Skeletal muscle tissue (tissue), 4 donors: ENCODE data around the gene RASSF7. TPM values are rescaled to one million over a fixed set of nuclear protein-coding genes. Genes with fewer than 3 reads are reported as not detected.

Source experiments
- H3K27ac ChIP-seq: one replicate; pipeline ENCODE4 v1.7.0; 2013; ENCODE audit warnings: mild to moderate bottlenecking, low read depth, low read length, inconsistent platforms
- H3K27me3 ChIP-seq, 3 donors: one replicate each; pipeline ENCODE4 v1.7.0; 2013; ENCODE audit warnings: low read length in 3 of 3; ENCODE audit not compliant: control insufficient read depth in 3 of 3, insufficient read depth in 3 of 3
- H3K36me3 ChIP-seq, 3 donors: one replicate each; pipeline ENCODE4 v1.7.0; 2013; ENCODE audit warnings: low read length in 3 of 3; ENCODE audit not compliant: control insufficient read depth in 3 of 3, insufficient read depth in 3 of 3
- H3K4me1 ChIP-seq, 3 donors: one replicate each; pipeline ENCODE4 v1.7.0; 2013; ENCODE audit warnings: low read length in 3 of 3, mild to moderate bottlenecking in 3 of 3; ENCODE audit not compliant: control insufficient read depth in 3 of 3, insufficient read depth in 3 of 3
- H3K4me3 ChIP-seq, 3 donors: one replicate each; pipeline ENCODE4 v1.7.0; 2013; ENCODE audit warnings: low read length in 3 of 3
- H3K9ac ChIP-seq, 3 donors: one replicate each; pipeline ENCODE4 v1.7.0; 2013; ENCODE audit warnings: low read length in 3 of 3, mild to moderate bottlenecking in 3 of 3, moderate library complexity in 2 of 3, low read depth in 1 of 3
- H3K9me3 ChIP-seq, 3 donors: one replicate each; pipeline ENCODE4 v1.7.0; 2013; ENCODE audit warnings: low read length in 3 of 3; ENCODE audit not compliant: control insufficient read depth in 3 of 3
- total RNA-seq: library from RNA; depleted of rRNA; stranded (reverse); fragments of >200 nt; gene quantifications from one replicate; pipeline ENCODE4 v1.2.3, GENCODE V29; 2014
- donor health status: Osteomylitis.

RASSF7 gene
- total RNA-seq, 1 donor from 2014 or later, result 0.52 TPM

DNA sequence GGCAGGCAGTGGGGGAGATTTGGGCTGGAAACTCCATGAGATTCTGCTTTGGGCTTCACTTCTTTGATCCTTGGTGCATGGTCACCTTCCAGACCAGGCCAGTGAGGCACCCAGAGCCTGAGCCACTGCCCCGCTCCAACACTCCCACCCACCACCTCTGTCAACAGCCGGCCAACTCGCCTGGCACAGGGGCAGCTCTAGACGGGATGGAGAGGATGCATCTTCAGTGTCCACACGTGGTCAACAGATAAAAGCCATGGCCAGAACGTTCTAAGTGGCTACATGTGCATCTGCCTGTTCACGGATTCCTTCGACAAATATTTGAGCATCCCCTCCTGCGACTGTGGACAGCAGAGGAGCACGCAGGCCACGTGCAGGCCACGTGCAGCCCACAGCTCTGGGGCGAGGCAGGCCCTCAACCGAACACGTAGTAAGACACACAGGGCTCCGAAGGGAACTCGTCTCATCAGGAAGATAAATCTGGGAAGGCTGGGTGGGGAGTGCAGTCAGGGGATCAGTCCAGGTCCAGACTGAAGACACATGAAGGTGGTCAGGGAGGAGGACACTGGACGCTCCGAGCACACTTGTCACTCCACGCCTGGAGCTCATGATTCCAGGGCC lies 22.2 kb upstream of the RASSF7 start:
- H3K9ac ChIP-seq, result no peak overlapping the region
- no peak overlapping the region for H3K4me3 ChIP-seq
- peaks cover 1 to 4% (median 3%) of the 10 kb centered on the region in 3 donors for H3K36me3 ChIP-seq
- peaks cover 0 to 30% (median 25%) of the 10 kb centered on the region in 3 donors for H3K27me3 ChIP-seq
- no peaks in the 10 kb centered on the region for H3K9me3 ChIP-seq
- H3K27ac ChIP-seq, result no peak overlapping the region
- peaks cover 26 to 34% (median 31%) of the 10 kb centered on the region in 3 donors for H3K4me1 ChIP-seq

DNA sequence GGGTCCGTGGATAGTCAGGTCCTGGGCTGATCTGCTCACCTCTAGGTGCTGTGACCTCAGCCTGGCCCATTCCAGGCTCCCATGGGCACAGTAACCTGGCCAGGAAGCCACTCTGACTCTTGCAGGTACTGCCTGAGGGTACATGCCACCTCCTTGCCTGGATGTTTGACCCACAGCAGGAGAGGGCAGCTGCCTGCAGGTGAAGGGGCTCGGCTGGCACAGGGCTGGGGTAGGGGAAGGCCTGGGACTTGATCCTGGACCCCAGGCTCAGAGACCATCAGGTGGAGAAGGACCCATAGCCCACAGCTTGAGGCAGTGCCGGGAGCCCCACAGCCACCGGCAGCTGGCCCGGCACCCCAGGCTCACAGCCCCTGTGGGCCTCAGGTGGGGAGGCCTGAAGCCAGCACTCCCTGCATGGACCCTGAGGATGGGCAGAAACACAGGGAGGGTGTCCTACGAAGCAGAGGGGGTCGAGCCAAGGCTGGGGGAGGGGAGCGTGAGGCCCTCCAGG lies 20.7 kb upstream of the RASSF7 start:
- H3K27ac ChIP-seq, result no peak overlapping the region
- H3K4me3 ChIP-seq, result no peak overlapping the region
- H3K27me3 ChIP-seq, result peaks cover 0 to 30% (median 25%) of the 10 kb centered on the region in 3 donors
- no peaks in the 10 kb centered on the region for H3K36me3 ChIP-seq
- no peak overlapping the region for H3K9ac ChIP-seq
- H3K4me1 ChIP-seq, result peaks cover 14 to 22% (median 18%) of the 10 kb centered on the region in 3 donors
- H3K9me3 ChIP-seq, result no peaks in the 10 kb centered on the region

DNA sequence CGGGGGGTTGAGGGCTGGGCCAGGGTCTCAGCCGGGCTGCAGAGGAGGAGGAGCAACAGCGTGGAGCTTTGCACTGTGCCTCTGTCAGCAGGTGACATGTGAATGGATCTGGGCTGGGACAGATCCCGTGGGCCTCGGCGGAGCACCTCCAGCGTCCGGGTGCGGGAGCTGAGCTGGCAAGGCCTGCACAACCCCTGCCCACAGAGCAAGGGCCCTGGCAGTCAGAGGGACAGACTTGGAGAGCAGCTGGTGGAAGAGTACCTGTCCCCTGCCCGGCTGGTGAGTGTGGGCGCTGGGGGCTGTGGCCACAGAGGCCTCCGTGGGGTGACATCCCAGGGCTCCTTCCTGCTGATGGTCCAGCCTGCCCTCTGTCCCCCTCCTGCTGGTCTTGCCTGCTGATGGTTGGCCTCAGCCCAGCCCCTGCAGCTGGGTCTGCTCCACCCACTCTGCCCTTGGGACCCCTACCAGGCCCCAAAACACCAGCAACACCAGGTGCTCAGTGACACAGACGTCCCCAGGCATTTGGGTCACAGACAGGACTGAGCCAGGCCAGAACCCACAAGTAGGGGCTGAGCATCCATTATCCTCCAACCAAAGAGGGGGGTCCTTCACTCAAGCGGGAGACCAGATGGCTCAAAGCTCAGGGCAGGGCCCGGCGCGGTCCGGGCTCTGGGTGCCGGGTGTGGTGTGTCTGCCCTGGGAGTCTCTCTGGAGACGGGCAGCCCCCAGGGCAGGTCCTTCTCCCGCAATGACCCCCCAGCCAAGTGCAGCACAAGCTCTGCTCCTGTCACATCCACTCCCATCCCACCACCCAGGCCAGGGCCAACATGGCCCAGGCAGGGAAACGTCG lies 20.0 kb upstream of the RASSF7 start:
- Histone ChIP-seq H3K36me3 (no peaks in the 10 kb centered on the region), H3K4me3 (no peak overlapping the region), H3K27ac (no peak overlapping the region), H3K27me3 (peaks cover 0 to 30% (median 25%) of the 10 kb centered on the region in 3 donors), H3K9ac (no peak overlapping the region), H3K4me1 (peaks cover 14 to 21% (median 18%) of the 10 kb centered on the region in 3 donors), H3K9me3 (no peaks in the 10 kb centered on the region)

DNA sequence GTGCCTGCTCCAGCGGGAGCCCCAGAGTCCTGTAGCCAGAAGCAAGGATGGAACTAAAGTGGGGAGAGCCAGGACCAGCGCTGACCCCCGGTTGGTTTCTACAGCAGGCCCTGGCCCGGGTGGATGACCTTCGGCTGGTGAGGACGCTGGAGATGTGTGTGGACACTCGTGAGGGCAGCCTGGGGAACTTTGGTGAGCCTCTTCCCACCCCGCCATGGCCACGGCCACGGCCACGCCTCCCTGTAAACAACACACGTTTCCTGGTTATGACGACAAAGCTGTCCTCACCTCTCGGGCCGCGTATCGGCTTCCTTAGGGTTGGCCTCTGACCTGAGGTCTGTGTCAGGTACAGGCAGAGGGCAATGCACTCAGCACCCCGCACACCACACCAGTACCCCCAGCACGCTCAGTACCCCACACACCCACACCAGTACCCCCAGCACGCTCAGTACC lies 19.3 kb upstream of the RASSF7 start:
- peaks cover 10 to 16% (median 15%) of the 10 kb centered on the region in 3 donors for H3K4me1 ChIP-seq
- no peak overlapping the region for H3K27ac ChIP-seq
- no peaks in the 10 kb centered on the region for H3K36me3 ChIP-seq
- no peak overlapping the region for H3K4me3 ChIP-seq
- H3K9ac ChIP-seq, result no peak overlapping the region
- peaks cover 0 to 30% (median 25%) of the 10 kb centered on the region in 3 donors for H3K27me3 ChIP-seq
- H3K9me3 ChIP-seq, result no peaks in the 10 kb centered on the region

DNA sequence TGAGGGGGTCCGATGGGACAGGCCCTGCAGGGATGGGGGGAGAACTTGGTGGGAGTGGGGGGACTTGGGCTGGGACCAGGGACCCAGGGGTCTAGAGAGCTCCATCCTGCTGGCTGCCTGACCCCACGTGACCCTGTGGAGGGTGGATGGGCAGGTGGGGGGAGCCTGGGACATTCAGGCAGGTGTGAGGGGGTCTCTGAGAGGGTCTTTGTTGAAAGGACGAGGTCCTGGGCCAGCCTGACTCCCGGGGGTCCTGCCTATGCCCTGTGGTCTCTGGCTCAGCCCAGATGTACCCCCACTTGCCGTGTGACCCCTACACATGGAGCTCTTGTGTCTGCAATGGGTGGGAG lies 16.0 kb upstream of the RASSF7 start:
- no peaks in the 10 kb centered on the region for H3K4me1 ChIP-seq
- no peaks in the 10 kb centered on the region for H3K9me3 ChIP-seq
- no peak overlapping the region for H3K4me3 ChIP-seq
- no peaks in the 10 kb centered on the region for H3K36me3 ChIP-seq
- H3K9ac ChIP-seq, result no peak overlapping the region
- H3K27me3 ChIP-seq, result peaks cover 2 to 5% (median 3%) of the 10 kb centered on the region in 3 donors
- no peak overlapping the region for H3K27ac ChIP-seq

DNA sequence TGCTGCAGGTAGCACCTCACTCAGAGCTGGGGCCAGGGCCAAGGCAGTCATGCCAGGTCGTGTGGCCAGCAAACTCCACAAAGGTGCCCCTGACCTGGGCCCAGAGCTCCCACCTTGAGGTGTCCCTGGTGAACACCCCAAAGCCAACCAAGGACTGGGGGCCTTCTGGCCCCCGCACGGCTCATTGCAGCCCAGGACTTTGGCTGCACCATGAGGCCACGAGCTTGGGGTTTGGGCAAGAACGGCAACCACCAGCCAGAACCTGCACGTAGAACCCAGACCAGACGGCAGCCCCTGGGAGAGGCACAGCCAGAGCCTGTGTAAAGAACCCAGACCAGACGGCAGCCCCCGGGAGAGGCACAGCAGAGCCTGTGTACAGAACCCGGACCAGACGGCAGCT lies 15.6 kb upstream of the RASSF7 start:
- Histone ChIP-seq H3K4me1 (no peaks in the 10 kb centered on the region), H3K27me3 (peaks cover 0 to 8% (median 2%) of the 10 kb centered on the region in 3 donors), H3K9me3 (no peaks in the 10 kb centered on the region), H3K27ac (no peak overlapping the region), H3K4me3 (no peak overlapping the region), H3K36me3 (no peaks in the 10 kb centered on the region), H3K9ac (no peak overlapping the region)

DNA sequence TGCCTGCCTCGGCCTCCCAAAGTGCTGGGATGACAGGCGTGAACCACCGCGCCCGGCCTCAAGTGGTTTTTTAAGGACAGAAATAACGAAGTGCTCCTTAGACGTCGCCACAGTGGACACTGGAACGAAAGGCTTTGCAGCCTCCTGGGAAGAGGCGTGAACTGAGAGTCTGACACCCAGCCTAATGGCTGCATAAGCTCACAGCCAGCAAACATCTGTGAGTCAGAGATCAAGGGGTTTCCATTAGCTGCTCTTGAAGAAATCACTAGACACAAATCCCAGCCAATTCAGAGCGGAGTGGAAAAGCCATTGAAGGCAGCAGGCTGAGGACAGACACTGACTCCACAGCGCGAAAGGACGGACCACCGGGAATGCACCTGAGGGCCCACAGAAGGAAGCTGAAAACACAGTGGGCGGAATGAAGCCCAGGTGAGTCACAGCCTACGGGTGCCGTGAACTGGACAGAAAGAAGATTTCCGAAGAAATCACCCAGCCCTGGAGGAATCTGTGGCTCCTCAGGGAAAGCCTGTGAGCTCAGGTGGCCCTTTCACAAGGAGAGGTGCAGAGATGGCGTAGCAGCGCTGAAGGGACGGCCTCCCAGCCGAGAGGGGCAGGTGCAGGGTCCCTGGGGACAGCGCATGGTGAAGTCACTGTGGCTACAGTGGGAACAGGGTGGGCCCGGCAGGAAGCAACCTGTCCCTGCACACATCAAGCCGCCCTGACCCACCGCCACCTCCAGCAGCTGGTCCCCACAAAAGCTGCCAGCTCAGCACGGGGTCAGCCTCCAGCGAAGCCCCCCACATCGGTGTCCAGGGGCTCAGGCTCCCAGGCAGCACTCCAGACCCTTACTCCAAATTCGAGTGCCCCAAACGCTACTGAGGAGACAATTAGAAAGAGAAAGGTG lies 11.8 kb upstream of the RASSF7 start:
- Histone ChIP-seq H3K27ac (no peak overlapping the region), H3K27me3 (peaks cover 16 to 37% (median 28%) of the 10 kb centered on the region in 3 donors), H3K4me1 (no peaks in the 10 kb centered on the region), H3K9ac (no peak overlapping the region), H3K4me3 (no peak overlapping the region), H3K36me3 (no peaks in the 10 kb centered on the region), H3K9me3 (no peaks in the 10 kb centered on the region)

DNA sequence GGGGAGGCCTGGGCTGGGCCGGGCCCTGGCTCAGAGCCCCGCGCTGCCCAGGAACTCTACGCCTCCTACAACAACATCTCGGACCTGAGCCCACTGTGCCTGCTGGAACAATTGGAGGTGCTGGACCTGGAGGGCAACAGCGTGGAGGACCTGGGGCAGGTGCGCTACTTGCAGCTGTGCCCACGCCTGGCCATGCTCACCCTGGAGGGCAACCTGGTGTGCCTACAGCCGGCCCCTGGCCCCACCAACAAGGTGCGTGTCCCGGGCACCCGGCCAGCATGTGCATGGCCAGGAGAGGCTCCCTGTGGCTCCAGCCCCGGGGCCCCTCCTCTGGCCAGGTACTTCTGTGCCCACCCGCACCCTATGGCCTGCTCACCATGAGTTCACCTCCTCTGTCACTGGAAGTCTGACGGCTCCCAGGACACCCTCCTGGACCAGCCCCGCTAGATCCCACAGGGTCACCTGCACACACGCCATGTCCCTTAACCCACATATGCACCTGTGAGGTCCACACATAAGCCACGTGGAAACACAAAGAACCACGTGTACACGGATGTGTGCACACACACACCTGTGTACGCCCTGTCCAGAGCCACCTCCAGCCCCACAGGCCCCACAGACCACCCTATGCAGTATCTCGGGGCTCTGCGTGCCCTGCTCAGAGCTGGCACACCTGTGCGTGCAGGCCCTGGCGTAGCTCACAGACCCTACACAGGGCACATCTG lies 10.6 kb upstream of the RASSF7 start:
- Histone ChIP-seq H3K27me3 (peaks cover 26 to 47% (median 37%) of the 10 kb centered on the region in 3 donors), H3K9me3 (no peaks in the 10 kb centered on the region)

DNA sequence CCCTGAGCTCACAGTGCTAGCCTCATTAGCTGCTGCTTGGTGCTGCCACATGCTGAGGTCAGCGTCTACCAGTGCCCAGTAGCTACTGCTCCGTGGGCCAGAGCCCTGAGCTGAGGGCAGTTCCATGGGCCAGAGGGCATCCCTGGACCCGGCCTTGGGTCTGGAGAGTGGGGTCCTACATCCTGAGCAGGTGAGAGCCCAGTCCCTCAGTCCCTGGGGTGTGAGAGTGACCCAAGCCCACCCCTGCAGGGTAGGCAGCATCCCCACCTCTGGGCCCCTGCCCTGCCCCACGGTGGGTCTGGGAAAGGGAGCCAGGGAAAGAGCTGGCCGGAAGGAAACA lies 10.1 kb upstream of the RASSF7 start:
- Histone ChIP-seq H3K27ac (no peak overlapping the region), H3K4me3 (no peak overlapping the region), H3K9me3 (no peaks in the 10 kb centered on the region), H3K4me1 (peaks cover 0 to 7% (median 7%) of the 10 kb centered on the region in 3 donors), H3K36me3 (no peaks in the 10 kb centered on the region), H3K9ac (no peak overlapping the region), H3K27me3 (peaks cover 27 to 52% (median 37%) of the 10 kb centered on the region in 3 donors)

More for the DNA sequence above, 10.6 kb upstream of the RASSF7 start:
- no peaks in the 10 kb centered on the region for H3K36me3 ChIP-seq
- peaks cover 0 to 7% (median 5%) of the 10 kb centered on the region in 3 donors for H3K4me1 ChIP-seq
- H3K27ac ChIP-seq, result no peak overlapping the region
- no peak overlapping the region for H3K4me3 ChIP-seq
- H3K9ac ChIP-seq, result no peak overlapping the region
